Measurements from ENCODE around the gene GINS2.

Gene GINS2

GRCh38 chr16:85687651-85688471, 893 bp downstream of the GINS2 start:
- DNase-seq, result no peak

GRCh38 chr16:85686912-85687591, 1.7 kb downstream of the GINS2 start:
- DNase-seq, result no peak

DNA sequence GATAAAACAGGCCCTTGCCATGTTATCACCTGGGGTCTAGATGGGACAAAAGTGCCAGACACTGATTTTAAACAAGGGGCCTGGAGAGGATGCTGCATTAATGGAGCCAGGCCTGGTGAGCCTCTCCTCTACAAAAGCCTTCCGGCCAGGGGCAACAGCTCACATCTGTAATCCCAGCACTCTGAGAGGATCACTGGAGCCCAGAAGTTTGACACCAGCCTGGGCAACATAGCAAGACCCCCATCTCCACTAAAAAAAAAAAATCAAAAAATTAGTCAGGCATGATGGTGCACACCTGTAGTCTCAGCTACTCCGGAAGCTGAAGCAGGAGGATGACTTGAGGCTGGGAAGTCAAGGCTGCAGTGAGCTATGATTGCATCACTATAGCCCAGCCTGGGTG, 3.5 kb downstream of the GINS2 start:
- DNase-seq, result no peak

DNA sequence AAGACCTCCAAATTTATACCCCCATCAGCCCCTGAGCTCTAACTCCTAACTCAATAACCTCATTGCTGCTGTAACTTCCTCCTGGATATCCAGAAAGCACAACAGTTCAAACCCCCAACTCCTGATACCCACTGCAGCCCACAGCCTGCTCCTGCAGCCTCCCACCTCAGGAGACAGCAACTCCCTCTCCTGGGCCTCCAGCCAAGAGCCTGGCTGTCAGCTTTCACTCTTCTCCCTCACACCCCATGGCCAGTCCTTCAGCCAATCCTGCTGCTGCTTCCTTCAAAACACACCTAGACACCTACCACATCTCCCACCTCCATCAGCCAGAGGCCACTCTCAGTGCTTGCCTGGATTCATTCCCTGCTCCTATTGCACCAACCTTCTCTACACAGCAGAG, 5.4 kb downstream of the GINS2 start:
- peak in 1 of 2 experiments; percentile 49 for DNase-seq

GRCh38 chr16:85682516-85682915, 6.2 kb downstream of the GINS2 start:
- DNase-seq, result no peak

- DNase-seq, result peak; percentile 57 to 72
Observed at GRCh38 chr16:85681255-85681654, 7.5 kb downstream of the GINS2 start.

GRCh38 chr16:85680352-85680944, 8.3 kb downstream of the GINS2 start:
- DNase-seq, result no peak

GRCh38 chr16:85679870-85680269, 8.9 kb downstream of the GINS2 start:
- DNase-seq, result no peak

- no peak for DNase-seq
Observed at GRCh38 chr16:85678821-85679220, 9.9 kb downstream of the GINS2 start.

- DNase-seq, result no peak
Observed at GRCh38 chr16:85678016-85678415, 10.7 kb downstream of the GINS2 start.

DNA sequence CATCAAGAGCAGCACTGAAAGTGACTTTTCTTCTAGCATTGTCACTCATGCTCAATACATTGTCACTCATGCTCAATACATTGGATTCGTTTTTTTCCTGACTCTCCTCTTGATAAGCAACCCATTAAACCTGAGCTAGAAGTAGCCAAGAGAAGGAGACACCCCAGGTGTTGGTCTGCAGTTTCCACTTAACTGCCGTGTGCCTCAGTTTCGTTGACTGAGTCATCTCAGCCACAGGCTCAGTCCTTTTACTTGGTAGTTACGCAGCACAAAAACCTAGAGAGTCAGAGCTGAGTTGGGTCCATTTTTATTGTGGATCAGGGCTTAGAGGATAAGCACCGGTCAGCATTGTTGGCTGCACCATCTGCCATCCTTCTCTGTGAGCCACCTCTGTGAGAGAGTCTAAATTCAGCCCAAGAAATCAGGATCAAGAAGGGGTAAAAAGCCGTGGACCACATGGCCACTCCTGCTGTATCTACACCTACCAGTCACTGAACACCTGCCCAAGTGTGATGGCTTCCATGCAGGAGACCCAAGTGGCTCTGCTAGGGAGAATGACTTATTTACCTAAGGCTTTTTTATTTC, 11.3 kb downstream of the GINS2 start:
- DNase-seq, result no peak

GRCh38 chr16:85676466-85676865, 12.3 kb downstream of the GINS2 start:
- no peak for DNase-seq

- DNase-seq, result peak; percentile 29 to 35
Observed at GRCh38 chr16:85675251-85675874, 13.4 kb downstream of the GINS2 start.

GRCh38 chr16:85674828-85675227, 13.9 kb downstream of the GINS2 start:
- no peak for DNase-seq

DNA sequence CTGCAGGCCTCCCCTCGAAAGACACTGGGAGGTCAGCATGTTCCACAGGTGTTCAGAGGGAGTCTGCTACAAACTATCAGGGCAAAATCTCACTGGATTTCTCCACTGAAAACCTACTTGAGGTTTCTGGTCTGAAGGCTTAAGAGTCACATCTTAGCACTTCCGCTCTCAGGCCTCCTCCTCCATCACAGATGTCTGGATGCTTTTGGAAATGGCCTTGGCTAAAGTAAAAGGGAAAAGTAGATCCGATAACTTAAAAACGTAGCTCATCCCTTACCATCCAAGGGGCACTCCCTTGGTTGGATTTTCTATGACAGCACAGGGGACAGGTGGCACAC, 14.4 kb downstream of the GINS2 start:
- DNase-seq, result no peak

DNA sequence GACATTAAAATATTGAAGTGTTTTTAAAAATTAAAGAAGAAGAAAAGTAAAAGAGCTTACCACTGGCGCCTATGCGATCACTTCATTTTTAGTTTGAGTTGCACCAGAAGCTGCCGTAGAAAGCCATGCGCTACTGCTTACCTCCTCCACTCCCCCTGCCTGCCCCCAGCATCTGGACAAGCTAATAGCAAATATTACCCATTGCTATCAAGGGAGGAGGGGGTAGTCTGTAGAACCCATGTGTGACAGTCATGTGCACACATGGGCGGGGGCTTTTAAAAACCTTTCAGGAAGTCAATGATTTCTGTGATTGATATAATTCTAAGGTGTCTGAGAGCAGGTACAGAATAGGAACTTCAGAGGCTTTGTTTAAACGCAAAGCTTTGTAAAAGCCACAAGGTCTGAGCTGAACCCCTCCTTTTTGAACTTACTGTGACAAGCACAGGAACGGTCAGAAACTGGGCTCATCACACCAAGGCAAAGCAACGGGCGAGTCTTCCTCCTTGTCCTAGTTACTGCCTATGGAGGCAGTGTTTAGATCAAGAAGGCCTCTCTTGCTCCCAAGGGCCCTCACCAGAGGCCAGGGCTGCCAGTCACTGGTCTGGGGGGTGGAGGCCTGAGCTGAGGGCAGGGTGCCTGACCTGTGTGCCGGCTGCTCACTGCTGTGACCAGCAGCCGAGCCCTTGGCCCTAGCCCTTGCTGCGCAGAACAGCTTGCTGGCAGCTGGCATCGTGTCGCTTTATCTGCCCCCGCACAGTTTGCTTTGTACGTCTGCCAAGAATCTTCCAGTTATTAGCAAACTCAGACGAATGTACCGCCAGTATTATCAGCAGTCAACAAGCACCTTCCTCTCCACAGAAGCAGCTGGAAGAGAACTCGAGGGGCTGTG, 15.0 kb downstream of the GINS2 start:
- peak; percentile 85 to 91 for DNase-seq

DNA sequence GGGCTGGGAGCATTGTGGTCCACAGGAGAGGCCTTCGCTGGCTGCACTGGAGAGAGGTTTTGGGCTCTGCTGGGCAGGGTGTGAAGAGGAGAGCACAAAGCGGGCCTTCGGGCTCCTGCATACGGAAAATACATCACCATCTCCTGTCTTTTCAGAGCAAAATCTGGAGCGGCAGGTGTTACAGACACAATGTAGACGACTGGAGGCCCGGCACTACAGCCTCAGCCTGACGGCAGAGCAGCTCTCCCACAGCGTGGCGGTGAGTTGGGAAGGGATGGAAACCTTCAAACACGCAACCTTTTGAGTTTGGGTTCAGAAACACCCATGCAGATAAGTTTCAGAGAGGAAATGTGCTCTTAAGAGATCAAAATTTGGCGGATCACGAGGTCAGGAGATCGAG, 17.9 kb downstream of the GINS2 start:
- no peak for DNase-seq

DNA sequence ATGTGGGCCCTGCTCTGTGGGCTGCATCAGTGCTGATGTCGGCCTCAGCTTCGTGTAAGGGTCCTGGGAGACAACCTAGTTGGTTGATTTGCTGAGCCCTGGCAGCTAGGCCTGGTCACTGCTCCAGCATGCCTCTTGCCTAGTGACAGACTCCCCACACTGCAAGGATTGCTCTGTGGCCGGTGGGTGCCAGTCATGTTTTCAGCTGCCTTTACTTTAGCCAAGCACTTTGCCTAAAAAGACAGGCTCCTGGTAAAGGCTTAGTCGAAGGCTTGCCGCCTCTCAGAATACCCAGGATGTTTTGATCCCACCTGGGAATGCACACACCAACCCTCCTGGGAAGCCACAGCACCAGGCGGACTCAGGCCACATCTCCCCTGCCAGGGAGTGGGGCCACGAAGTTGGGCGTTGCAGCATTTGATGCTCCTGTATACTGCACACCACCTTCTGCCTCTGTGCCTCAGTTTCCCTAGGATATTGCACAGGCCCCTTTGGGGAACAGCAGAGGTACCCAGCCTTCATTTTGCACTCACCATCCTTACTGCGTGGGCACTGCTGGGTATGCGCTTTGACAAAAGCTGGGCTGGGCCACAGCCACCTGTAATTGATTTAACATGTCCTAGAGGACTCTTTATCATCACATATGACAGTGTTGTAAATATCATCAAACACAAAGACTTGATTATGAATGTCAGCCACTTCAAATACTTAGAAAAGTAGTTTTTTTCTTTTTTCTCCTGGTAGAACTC, 19.9 kb downstream of the GINS2 start:
- no peak for DNase-seq

GRCh38 chr16:85667841-85668413, 20.8 kb downstream of the GINS2 start:
- no peak for DNase-seq

DNA sequence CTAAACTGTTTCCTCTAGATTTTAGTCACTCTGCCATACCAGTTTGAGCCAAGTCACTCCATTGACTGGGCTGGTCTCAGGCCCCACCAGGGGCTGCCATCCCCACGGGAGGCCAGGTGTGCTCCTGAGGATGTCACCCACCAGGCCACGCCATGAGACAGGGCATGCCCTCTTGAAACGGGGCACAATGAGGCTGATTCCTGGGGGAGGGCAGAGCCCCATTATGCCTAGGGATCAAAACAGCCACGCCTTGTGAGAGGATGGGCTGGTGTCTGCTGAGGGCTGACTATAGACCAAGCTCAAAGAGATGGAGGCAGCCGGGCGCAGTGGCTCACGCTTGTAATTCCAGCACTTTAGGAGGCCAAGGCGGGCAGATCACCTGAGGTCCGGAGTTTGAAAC, 21.5 kb downstream of the GINS2 start:
- no peak for DNase-seq

GRCh38 chr16:85665929-85666328, 22.8 kb downstream of the GINS2 start:
- no peak for DNase-seq

Measured in SHP77 (cell line).